HEK293T (cell line): Measurements from ENCODE around the gene RRBP1.

ENCODE experiments used
- ARNT ChIP-seq: fragments of 450-650 bp; IDR thresholded peaks from 2 replicates; pipeline ENCODE4 v1.6.1; 2017; ENCODE audit warnings: mild to moderate bottlenecking
- BHLHE40 ChIP-seq: fragments of 450-650 bp; IDR thresholded peaks from 2 replicates; pipeline ENCODE4 v1.6.1; 2016; ENCODE audit warnings: mild to moderate bottlenecking, moderate library complexity, borderline replicate concordance
- ELF4 ChIP-seq: fragments of 450-650 bp; IDR thresholded peaks from 2 replicates; pipeline ENCODE4 v1.6.1; 2017; ENCODE audit warnings: antibody characterized with exemption
- FOXA1 ChIP-seq: fragments of 450-650 bp; IDR thresholded peaks from 2 replicates; pipeline ENCODE4 v1.6.1; 2016; ENCODE audit warnings: mild to moderate bottlenecking
- FOXK2 ChIP-seq: fragments of 450-650 bp; IDR thresholded peaks from 2 replicates; pipeline ENCODE4 v1.6.1; 2016; ENCODE audit warnings: mild to moderate bottlenecking
- FOXM1 ChIP-seq: fragments of 450-650 bp; IDR thresholded peaks from 2 replicates; pipeline ENCODE4 v1.6.1; 2017; ENCODE audit warnings: mild to moderate bottlenecking, borderline replicate concordance
- HDGF ChIP-seq: fragments of 450-650 bp; IDR thresholded peaks from 2 replicates; pipeline ENCODE4 v1.6.1; 2017; ENCODE audit warnings: antibody characterized with exemption, borderline replicate concordance
- L3MBTL2 ChIP-seq: fragments of 450-650 bp; conservative IDR thresholded peaks from 2 replicates; pipeline ENCODE4 v1.6.1; 2016; ENCODE audit warnings: mild to moderate bottlenecking
- NFRKB ChIP-seq: fragments of 450-650 bp; IDR thresholded peaks from 2 replicates; pipeline ENCODE4 v1.6.1; 2016; ENCODE audit warnings: mild to moderate bottlenecking, moderate library complexity
- PKNOX1 ChIP-seq: fragments of 450-650 bp; IDR thresholded peaks from 2 replicates; pipeline ENCODE4 v1.6.1; 2016
- SP1 ChIP-seq: fragments of 450-650 bp; IDR thresholded peaks from 2 replicates; pipeline ENCODE4 v1.6.1; 2017
- SUZ12 ChIP-seq: fragments of 450-650 bp; IDR thresholded peaks from 2 replicates; pipeline ENCODE4 v1.6.1; 2016; ENCODE audit warnings: mild to moderate bottlenecking
- TARDBP ChIP-seq: fragments of 450-650 bp; IDR thresholded peaks from 2 replicates; pipeline ENCODE4 v1.6.1; 2016
- ZNF384 ChIP-seq: fragments of 450-650 bp; IDR thresholded peaks from 2 replicates; pipeline ENCODE4 v1.6.1; 2016

- TF ChIP-seq FOXM1 (no peak), SUZ12 (no peak), FOXK2 (no peak), ZNF384 (no peak), ARNT (no peak), FOXA1 (no peak), HDGF (no peak), SP1 (no peak), NFRKB (no peak), ELF4 (no peak), PKNOX1 (no peak), BHLHE40 (no peak), L3MBTL2 (no peak), TARDBP (no peak)
Measured at GRCh38 chr20:17610566-17611289, 71.3 kb downstream of the RRBP1 start.
